GM21825 (cell line): ENCODE results near the gene SPATS2.

ENCODE experiments used
- ATAC-seq: cut with Tn5 transposase; IDR thresholded peaks from one replicate; pipeline ENCODE4 v1.9.1; 2021; ENCODE audit warnings: mild to moderate bottlenecking, moderate library complexity; ENCODE audit not compliant: unreplicated experiment

The SPATS2 gene

DNA sequence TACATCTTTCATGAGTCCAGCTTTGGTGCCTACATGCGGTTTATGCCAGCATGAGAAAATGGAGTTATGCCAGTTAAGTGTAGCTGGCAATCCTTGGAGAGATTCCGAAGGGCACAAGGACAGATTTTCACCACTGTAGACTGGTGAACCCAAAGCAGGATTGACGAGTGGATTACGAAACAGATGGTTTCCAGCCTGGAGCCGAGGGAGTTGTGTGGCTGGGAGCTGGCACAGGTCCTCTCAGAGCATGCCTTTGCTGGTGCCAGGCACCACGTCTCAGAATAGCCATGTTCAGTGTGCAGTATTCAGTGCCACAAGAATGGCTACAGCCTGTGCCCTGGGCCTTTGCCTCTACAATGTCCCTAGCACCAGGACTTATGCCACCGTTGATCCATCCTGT is 184.8 kb downstream of the SPATS2 start:
- no peak for ATAC-seq

DNA sequence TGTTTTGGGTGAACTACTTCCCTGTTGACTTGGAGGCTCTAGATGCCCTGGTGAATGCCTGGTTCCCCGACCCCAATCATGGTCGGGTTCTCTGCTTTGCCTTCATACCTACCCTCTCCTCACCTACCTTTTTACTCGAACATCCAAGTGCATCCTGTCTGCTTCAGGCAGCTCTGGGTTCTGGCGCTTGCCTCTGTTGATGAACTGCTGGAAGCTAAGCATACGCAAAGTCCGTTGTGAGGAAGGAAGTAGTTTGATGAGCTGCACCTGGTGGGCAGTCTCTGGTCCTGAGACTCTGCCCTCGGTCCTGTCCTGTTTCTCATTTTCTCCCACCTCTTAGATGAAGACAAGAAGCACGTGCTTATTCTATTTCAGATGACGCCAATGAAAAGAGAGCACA is 185.2 kb downstream of the SPATS2 start:
- no peak for ATAC-seq

DNA sequence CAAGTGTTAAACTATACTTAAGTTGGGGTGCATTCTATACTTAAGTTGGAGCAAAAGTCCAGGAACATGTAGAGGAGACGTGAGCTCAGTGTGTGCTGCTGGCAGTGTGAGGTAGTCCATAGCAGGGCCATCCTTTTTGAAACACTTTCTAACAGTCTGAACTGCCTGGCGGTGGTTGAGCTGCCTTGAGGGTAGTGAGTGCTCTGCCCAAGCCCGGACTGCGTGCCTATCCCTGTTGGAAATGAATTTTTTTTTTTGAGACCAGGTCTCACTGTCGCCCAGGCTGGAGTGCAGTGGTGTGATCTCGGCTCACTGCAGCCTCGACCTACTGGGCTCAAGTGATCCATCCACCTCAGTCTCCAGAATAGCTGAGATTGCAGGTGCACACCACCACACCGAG is 185.6 kb downstream of the SPATS2 start:
- no peak for ATAC-seq

DNA sequence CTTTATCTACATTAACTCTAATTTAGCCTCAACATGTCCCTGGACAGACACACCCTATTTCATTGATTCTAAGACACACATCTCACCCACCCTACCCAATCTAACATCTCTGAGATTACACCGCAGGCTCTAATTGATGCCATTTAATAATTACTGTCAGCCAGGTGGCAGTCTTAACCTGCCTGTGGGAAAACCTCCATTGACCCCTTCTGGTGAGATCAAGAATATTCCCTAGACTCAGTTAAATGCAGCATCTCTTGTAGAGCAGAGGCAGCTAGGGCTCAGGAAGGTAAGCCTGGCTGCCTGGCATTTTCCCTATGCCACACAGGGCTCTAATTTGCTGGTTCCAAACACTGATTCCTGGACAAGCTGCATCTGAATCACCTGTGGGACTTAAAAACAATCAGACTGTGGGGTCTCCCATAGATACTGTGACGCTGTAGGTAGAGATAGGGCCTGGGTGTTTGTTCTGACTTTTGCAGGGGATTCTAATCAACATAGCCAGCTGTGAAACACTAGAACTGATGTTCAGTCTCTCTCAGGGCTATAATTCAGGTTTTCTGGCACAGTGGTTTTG is 186.3 kb downstream of the SPATS2 start:
- ATAC-seq, result no peak

DNA sequence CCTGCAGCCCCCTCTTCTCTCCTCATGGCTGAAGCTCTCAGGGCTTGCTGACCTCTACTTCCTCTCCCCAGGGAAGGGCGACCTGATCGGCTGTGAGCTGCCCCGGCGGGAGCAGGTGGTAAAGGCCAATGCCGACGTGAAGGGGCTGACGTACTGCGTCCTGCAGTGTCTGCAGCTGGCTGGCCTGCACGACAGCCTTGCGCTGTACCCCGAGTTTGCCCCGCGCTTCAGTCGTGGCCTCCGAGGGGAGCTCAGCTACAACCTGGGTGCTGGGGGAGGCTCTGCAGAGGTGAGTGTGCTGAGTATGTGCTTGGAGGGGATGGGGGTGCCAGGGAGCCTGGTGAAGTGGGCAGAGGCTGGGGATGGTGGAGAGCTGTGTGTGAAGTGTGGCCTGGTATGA is 187.0 kb downstream of the SPATS2 start:
- ATAC-seq, result no peak

DNA sequence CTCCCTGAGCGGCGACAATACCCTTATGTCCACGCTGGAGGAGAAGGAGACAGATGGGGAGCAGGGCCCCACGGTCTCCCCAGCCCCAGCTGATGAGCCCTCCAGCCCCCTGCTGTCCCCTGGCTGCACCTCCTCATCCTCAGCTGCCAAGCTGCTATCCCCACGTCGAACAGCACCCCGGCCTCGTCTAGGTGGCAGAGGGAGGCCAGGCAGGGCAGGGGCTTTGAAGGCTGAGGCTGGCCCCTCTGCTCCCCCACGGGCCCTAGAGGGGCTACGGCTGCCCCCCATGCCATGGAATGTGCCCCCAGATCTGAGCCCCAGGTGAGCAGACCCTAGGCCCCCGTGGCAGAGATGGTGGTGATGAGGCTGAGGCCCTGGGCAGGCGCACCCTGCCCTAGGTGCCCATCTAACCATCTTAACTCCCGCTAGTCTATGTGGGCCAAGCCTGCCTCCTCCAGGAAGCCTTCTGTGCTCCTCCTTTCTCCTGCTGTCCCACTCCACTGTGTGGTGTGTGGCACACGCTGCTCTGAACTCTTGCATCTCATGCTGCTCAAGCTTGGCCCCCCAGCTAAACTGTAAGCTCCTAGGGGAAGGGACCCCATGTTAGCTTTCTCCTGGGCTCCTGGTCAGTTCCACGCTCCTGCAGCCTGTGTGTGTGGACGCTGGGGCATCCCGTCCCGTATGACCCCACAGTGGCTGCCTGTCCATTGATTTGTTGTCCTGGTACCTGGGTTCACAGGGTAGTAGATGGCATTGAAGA is 188.5 kb downstream of the SPATS2 start:
- ATAC-seq, result no peak

DNA sequence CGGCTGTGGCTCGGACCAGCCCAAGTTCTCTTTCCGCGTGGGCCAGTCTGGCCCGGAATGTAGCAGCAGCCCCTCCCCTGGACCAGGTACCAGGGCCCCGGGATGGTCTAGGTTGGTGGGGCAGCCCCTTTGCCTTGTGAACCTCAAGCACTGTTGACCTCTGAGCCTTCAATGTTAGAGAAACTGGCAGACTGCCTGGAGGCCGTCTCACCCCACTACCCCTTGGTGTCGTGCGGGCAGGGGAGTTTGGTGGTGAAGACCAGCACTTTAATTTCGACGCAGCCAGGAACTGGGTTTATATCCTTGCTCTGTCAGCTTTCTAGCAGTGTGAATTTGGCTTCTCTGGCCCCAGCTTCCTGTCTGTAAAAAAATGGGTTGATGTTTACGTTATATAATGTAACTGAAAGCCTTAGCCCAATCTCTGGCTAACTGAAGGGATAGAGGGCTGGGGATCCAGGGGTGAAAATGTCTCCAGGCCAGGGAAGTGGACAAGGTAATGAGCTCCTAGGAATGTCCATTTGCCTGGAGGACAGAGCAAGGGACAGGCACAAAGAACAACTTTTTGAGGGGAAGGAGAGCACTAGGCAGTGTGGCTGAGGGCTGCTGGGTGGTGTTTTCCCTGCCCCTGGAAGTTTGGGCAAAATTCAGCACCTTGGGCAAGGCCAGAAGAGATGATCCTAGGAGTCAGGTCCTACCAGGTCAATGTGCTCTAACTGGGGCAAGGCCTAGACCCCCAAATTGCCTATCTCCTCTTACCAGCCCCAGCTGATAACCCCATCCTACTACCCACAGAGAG is 189.3 kb downstream of the SPATS2 start:
- ATAC-seq, result no peak

DNA sequence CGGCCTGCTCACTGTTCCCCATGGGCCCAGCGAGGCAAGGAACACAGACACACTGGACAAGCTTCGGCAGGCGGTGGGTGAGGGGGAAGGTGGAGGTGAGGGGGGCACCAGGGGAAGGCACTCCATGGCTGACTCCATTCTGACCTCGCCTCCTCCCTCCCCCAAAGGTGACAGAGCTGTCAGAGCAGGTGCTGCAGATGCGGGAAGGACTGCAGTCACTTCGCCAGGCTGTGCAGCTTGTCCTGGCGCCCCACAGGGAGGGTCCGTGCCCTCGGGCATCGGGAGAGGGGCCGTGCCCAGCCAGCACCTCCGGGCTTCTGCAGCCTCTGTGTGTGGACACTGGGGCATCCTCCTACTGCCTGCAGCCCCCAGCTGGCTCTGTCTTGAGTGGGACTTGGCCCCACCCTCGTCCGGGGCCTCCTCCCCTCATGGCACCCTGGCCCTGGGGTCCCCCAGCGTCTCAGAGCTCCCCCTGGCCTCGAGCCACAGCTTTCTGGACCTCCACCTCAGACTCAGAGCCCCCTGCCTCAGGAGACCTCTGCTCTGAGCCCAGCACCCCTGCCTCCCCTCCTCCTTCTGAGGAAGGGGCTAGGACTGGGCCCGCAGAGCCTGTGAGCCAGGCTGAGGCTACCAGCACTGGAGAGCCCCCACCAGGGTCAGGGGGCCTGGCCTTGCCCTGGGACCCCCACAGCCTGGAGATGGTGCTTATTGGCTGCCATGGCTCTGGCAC is 190.1 kb downstream of the SPATS2 start:
- no peak for ATAC-seq

DNA sequence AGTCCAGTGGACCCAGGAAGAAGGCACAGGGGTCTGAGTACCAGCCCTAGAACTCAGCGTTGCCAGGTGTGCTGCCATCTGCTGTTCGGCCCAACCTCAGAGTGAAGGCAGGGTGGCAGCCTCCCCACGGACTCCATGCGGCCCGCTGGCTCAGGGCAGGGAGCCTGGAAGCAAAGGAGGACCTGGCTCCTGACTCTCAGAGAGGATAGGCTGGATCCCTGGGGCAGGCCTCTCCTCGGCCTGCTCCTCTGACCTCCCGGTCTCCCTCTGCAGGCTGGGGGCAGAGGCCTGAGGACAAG is 190.6 kb downstream of the SPATS2 start:
- no peak for ATAC-seq

DNA sequence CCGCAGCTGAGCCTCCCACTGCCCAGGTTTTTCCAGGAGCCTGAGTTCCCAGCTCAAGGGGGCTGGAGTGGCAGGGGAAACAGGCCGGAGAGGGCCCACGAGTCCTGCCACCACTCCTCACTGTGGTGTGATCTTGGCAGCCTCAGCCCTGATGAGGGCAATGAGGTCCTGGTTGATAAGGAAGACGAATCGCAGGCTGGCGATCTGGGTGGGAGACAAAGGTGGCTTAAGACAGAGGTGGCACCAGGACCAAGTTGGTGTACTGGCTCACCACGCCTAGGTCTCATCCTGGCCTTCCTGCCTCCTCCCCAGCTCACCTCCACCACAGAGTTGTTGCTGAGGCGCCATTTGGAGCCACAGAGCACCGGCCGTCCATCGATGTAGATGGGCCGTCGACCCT is 191.3 kb downstream of the SPATS2 start:
- no peak for ATAC-seq

DNA sequence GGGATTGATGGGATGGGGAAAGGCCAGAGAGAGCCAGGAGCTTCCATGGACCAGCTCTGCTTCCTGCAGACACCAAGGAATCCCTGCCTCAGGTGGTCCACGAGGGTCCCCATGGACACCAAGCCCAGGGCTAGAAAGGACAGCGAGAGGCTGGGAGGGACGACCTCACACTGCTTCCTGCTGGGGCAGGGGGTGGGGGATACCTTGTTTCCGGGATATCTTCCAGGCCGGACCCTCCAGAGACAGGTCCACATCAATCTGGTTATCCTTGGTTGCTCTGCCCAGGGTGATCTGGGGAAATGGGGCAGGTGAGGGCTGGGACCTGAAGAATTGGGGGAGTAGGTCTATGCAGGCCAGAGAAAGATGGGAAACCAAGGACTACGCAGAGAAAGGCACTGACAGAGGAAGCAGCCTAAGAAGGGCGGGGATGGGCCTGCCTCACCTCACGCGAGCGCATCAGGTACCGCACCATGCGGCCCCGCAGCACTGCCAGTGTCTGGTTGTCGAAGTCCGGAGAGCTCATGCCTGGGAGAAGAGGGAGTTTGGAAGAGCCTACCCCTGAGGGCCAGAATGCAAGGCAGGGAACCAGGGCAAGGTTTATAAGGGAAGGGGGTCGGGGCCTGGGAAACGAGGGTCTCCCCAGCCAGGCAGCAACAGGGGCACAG is 191.9 kb downstream of the SPATS2 start:
- no peak for ATAC-seq

DNA sequence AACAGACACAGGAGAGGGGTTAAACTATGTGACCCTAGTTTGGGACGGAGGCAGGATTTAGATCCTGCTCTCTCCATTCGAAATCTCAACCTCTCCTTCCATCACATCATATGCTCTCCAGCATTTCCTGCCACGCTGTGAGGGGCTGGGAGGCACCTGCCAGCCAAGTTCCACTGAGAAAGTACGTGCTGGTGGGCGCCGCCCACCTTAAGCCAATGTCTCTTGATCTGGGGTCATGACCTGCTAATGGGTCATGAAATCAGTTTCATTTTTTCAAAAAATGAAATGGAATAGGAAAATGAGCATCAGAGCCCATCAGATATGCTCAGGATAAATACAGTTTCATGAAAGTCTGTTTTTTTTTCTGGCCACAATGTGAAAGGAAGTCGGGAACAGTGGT is 193.4 kb downstream of the SPATS2 start:
- no peak for ATAC-seq

DNA sequence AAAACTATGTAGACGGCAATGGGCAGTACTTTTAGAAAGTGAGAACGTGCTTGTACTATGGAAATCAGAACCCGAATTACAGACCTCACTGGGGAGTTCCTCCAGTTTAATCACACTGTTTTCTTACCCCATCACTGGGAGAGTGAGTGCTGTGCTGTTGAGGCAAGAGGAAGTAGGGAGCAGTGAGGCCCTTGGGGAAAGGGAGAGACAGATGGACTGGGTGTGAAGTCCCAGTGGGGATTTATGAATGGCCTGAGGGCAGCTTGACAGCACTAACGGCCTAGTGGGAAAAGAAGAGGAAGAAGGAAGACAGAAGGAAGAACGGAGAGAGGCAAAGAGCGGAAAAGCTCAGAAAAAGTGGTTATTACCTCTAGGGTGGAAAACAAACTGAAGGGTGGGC is 195.0 kb downstream of the SPATS2 start:
- no peak for ATAC-seq

DNA sequence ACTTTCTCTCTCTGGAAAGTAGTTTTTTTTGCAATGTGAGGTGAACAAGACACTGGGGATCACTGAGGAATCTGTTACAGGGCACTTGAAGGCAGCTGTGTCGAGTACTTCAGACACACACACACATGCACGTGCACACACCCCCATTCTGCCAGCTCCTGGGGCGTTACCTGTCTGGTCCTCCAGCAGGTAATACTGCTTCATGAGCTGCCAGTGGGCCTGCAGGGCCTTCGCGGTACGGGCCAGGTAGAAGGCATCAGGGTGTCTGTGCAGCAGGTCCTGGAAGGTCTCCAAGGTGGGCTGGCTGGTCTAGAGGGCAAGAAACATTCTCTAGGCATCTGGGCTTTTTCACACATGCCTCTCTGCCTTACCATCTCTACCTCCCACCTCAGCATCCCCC is 195.6 kb downstream of the SPATS2 start:
- ATAC-seq, result no peak

DNA sequence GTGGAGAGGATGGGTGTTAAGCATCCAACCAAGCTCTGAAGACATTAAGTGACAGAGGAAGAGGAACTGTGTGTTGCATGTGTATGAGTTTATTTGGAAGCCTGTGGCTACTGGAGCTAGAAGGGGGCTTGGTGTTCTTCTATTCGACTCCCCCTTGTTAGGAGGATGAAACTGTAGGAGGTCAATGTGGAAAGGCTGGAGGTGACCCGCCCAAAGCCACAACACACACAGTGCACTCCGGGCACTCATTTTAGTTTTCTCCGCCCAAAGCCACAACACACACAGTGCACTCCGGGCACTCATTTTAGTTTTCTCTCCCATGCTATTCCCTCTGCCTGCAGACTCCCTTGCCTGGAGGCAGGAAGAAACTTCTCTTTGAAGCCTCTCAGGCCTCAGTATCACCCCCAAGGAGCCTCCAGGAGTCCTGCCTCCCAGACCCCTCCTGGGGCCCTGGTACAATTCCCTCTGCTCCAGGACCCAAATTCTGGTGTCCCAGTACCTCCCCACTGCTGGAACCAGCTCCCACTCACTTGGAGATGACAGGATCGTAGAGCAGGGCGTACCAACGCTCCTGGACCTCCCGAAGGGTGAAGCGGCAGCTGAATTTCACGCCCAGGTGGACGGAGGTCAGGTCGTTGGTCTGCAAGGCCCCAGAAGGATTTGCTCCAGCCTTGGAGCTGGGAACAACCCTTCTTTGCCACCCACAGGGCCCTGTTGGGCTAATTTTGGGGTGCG is 196.9 kb downstream of the SPATS2 start:
- ATAC-seq, result no peak

DNA sequence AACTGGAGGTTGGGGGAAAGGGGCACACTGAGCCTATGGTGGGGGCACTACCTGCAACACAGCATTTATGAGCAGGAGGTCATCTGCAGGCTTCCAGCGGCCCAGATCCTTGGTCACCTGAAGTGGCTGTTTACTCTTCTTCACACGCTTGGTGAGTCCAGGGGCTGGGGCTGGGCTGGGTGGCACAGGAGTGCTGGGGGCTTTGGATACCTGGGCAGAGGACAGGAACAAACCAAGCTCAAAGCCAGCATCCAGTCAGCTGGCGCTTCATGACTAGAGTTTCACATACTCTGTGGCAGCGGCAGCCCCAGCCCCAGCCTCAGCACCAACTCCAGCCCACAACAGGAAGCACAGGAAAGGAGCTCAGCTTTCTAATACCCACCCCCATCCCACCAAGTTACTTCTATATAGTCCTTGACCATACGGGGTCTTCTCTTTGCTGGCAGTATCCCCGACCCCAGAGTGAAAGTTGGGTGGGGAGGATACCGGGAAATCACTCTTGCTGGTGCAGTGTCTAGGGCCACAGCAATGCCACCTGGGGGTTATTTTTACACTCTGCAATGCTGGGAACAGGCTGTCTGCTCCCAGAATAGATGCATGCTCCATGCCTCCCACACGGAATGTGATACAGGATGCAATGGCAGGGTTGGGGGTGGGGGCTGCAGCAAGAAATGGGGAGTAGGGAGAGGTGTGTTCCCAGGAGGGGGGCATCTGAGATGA is 197.6 kb downstream of the SPATS2 start:
- ATAC-seq, result no peak

DNA sequence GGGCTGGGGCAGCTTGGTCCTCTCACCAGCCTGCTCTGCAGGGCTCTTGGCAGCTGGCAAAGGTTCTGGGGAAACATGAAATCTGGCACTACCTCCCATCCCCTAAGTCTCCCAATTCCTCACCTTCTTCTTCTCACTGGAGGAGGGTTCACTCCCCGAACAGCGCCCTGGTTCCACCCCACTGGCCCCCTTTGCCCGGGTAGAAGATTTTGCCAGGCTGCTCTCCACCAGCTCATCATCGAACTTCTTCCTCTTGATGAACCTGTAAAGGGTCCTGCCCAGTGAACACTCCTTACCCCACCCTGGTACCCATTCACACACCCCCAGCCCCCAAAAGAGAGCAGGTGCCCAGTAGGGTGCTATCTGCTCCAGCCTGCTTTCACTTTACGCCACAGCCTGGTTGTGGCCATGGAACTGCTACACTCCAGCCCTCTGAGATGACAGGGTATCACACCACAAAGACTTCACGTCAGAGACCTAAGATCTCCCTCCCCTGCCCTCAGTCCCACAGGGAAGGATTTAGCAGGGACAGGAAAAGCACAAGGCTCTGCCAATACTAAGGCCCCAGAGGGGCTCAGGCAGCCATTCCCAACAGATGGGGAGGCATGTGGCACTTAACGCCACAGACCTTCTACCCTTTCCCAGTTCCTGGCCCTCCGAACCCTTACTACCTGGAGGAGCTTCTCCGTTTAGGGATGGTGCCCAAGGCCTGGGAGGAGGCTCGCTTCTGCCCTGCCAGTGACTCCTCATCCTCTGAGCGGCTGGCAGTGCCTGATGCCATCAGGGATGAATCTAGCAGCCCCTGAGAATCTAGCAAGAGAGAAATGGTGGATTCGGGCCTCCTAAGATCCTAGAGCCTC is 198.4 kb downstream of the SPATS2 start:
- no peak for ATAC-seq

DNA sequence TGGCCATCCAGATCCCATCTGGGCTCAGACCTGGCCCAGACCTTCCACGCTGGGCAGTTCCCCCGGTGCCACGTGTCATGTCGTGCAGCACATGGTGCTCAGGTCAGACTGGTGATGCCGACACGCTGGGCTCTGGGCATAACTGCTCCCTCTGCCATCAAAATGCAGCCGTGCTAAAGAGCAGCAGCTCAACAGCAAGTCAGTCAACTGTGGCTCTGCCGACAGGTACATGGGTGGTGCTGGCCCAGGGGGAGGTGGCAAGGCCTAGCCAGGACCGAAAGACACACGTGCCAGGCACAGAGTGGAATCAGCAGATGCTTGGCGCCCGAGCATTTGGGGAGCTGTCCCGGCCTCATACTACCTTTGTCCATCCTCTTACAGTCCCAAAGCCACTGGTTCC is 199.1 kb downstream of the SPATS2 start:
- ATAC-seq, result no peak

DNA sequence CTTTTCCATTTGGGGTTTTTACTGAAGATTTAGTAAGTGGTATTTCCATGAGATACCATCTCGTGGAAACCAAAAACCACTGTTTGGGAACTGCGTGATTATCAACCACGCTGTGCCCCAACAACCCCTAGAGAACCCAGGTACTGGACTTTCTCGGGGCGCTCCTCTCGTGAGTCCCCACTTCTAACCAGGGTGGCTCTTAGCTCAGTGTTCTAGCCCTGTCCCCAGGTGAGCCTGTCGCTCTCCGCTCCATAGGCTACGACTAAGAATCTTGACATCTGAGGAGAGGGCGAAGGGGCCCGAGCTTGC is 200.0 kb downstream of the SPATS2 start:
- peak; percentile 22 for ATAC-seq
